ENCODE data around the gene FAAP24. TPM values are rescaled to one million over a fixed set of nuclear protein-coding genes. Genes with fewer than 3 reads are reported as not detected.

Gene FAAP24
- total RNA-seq, 1 experiment from 2014 or later = 6.0 TPM

- peaks cover 4% of the 10 kb centered on the region for H3K23me2 ChIP-seq (ENCODE audit: insufficient read length, low read depth, low read length, poor library complexity, severe bottlenecking)
- H3K27me3 Mint-ChIP-seq (ENCODE audit: low read depth) = no peaks in the 10 kb centered on the region
- no peaks in the 10 kb centered on the region for H3K9me3 ChIP-seq (ENCODE audit: control insufficient read depth, low read depth, low read length)
- no peak overlapping the region for H2BK15ac ChIP-seq (ENCODE audit: low read depth, low read length)
- H4K20me1 ChIP-seq (ENCODE audit: control insufficient read depth, insufficient read depth, insufficient read length) = no peaks in the 10 kb centered on the region
- H3K36me3 Mint-ChIP-seq (ENCODE audit: insufficient read depth in 1 of 3, low read depth in 3 of 3) = peaks cover 17 to 45% (median 39%) of the 10 kb centered on the region in 3 experiments; a peak in 6 of 7 replicates
- H3K4me1 Mint-ChIP-seq = peaks cover 24 to 44% of the 10 kb centered on the region in 2 experiments
- peak overlapping the region; percentile 26 for H3K4me2 ChIP-seq (ENCODE audit: insufficient read depth, insufficient read length, low read length)
- TF ChIP-seq CTCF (conservative IDR thresholded peaks at IDR 0.05) = peak; percentile 80
- peak overlapping the region; percentile 96 to 99 (median 99) for H3K27ac Mint-ChIP-seq
- H3K4me3 Mint-ChIP-seq = peak overlapping the region; percentile 57 to 69; a peak in 4 of 5 replicates
- H3K27me3 ChIP-seq (ENCODE audit: insufficient read depth, low read length) = no peaks in the 10 kb centered on the region
- H4K5ac ChIP-seq (ENCODE audit: insufficient read length, low read depth, low read length) = no peak overlapping the region
- no peak overlapping the region for H3K9ac ChIP-seq (ENCODE audit: extremely low read depth, insufficient read length, low read length)
- H3K9me3 Mint-ChIP-seq = no peaks in the 10 kb centered on the region
- H2BK12ac ChIP-seq (ENCODE audit: insufficient read length, low read depth, low read length) = no peak overlapping the region
- no peak overlapping the region for H3K56ac ChIP-seq (ENCODE audit: insufficient read length, low read depth, low read length)
- no peak overlapping the region for H3K14ac ChIP-seq (ENCODE audit: insufficient read depth, low read length)
- H3K79me1 ChIP-seq (ENCODE audit: insufficient read depth, low read depth, low read length, poor library complexity, severe bottlenecking) = peaks cover 2% of the 10 kb centered on the region
- H3K23ac ChIP-seq (ENCODE audit: insufficient read length, low read depth, low read length) = no peak overlapping the region
- H3K18ac ChIP-seq (ENCODE audit: insufficient read length, low read depth, low read length) = no peak overlapping the region
- no peak overlapping the region for H3T11ph ChIP-seq (ENCODE audit: low read length)
- no peak overlapping the region for H2AK5ac ChIP-seq (ENCODE audit: insufficient read length, low read length)
- no peaks in the 10 kb centered on the region for H3K79me2 ChIP-seq (ENCODE audit: insufficient read depth, low read length)
- no peak overlapping the region for H4K8ac ChIP-seq (replicated peaks; ENCODE audit: insufficient read length, low read depth, low read length)
- peak overlapping the region; percentile 53 for H3K27ac ChIP-seq (ENCODE audit: insufficient read length, low read depth, low read length)
- no peak overlapping the region for H2BK120ac ChIP-seq (ENCODE audit: low read depth, low read length, poor library complexity, severe bottlenecking)
- peaks cover 3% of the 10 kb centered on the region; the same call in 1 of the 2 replicates for H3K4me1 ChIP-seq (ENCODE audit: insufficient read depth, low read length)
- WGBS (ENCODE audit: extremely low coverage, insufficient read length, low lambda C conversion rate) = no CpG with 5 or more reads among the region's 11 CpGs
- H2BK20ac ChIP-seq (ENCODE audit: low read depth, low read length, poor library complexity, severe bottlenecking) = no peak overlapping the region
- H2BK5ac ChIP-seq (ENCODE audit: insufficient read length, low read length) = no peak overlapping the region
- H2AFZ ChIP-seq (ENCODE audit: low read length) = no peak overlapping the region
- H4K91ac ChIP-seq (ENCODE audit: insufficient read length, low read depth, low read length) = no peak overlapping the region
- DNase-seq = peak; percentile 95
- no peak overlapping the region; the same call in 1 of the 2 replicates for H3K4ac ChIP-seq (ENCODE audit: low read depth, low read length)
These were observed 50.6 kb downstream of the FAAP24 start for GRCh38 chr19:33022472-33023116.

Data from H9 (cell line).